T-helper 22 cell (primary cell): ENCODE results near the gene TMEM209.
"Not testable (repeated sequence)": the region's sequence is repeated elsewhere in the genome, so short reads cannot be mapped to it uniquely, and the experiment has no call there.

Source experiments
- DNase-seq: peaks from one replicate; pipeline ENCODE4 v3.0.0-alpha.2; 2020; ENCODE audit warnings: low read depth

Gene TMEM209

GRCh38 chr7:130205084-130205947 lies at the start of gene TMEM209:
TMEM209 (minus strand) TSS chr7:130205406; CDS start chr7:130205375, 31 bp downstream.
- peak; percentile 88 for DNase-seq

- no peak for DNase-seq
Measured at GRCh38 chr7:130254555-130254954, 49.3 kb upstream of the TMEM209 start.

GRCh38 chr7:130249626-130250025 lies 44.4 kb upstream of the TMEM209 start:
- DNase-seq = not testable (repeated sequence)

- not testable (repeated sequence) for DNase-seq
Measured at GRCh38 chr7:130248842-130249241, 43.6 kb upstream of the TMEM209 start.

GRCh38 chr7:130246491-130246890 lies 41.3 kb upstream of the TMEM209 start:
- DNase-seq = not testable (repeated sequence)

- not testable (repeated sequence) for DNase-seq
Measured at GRCh38 chr7:130243486-130243885, 38.3 kb upstream of the TMEM209 start.

GRCh38 chr7:130242198-130243014 lies 37.2 kb upstream of the TMEM209 start:
- no peak for DNase-seq

- DNase-seq = no peak
Measured at GRCh38 chr7:130240240-130240639, 35.0 kb upstream of the TMEM209 start.

- DNase-seq = not testable (repeated sequence)
Measured at GRCh38 chr7:130236361-130236760, 31.2 kb upstream of the TMEM209 start.

GRCh38 chr7:130234078-130234477 lies 28.9 kb upstream of the TMEM209 start:
- DNase-seq = no peak

- DNase-seq = no peak
Measured at GRCh38 chr7:130232209-130232608, 27.0 kb upstream of the TMEM209 start.

GRCh38 chr7:130231792-130232191 lies 26.6 kb upstream of the TMEM209 start:
- no peak for DNase-seq

- DNase-seq = not testable (repeated sequence)
Measured at GRCh38 chr7:130229981-130230380, 24.8 kb upstream of the TMEM209 start.

GRCh38 chr7:130228840-130229502 lies 23.8 kb upstream of the TMEM209 start:
- no peak for DNase-seq

- DNase-seq = no peak
Measured at GRCh38 chr7:130227883-130228575, 22.8 kb upstream of the TMEM209 start.

- no peak for DNase-seq
Measured at GRCh38 chr7:130226333-130226732, 21.1 kb upstream of the TMEM209 start.

- DNase-seq = not testable (repeated sequence)
Measured at GRCh38 chr7:130224923-130225322, 19.7 kb upstream of the TMEM209 start.

- no peak for DNase-seq
Measured at GRCh38 chr7:130224210-130224609, 19.0 kb upstream of the TMEM209 start.

GRCh38 chr7:130223646-130224045 lies 18.4 kb upstream of the TMEM209 start:
- DNase-seq = no peak

- no peak for DNase-seq
Measured at GRCh38 chr7:130221746-130222145, 16.5 kb upstream of the TMEM209 start.

- DNase-seq = no peak
Measured at GRCh38 chr7:130219871-130220270, 14.7 kb upstream of the TMEM209 start.
